ENCODE results near the gene RNF5.

GRCh38 chr6:32147401-32148132 is 30.6 kb upstream of the RNF5 start:
- TF ChIP-seq, protein P1, sequence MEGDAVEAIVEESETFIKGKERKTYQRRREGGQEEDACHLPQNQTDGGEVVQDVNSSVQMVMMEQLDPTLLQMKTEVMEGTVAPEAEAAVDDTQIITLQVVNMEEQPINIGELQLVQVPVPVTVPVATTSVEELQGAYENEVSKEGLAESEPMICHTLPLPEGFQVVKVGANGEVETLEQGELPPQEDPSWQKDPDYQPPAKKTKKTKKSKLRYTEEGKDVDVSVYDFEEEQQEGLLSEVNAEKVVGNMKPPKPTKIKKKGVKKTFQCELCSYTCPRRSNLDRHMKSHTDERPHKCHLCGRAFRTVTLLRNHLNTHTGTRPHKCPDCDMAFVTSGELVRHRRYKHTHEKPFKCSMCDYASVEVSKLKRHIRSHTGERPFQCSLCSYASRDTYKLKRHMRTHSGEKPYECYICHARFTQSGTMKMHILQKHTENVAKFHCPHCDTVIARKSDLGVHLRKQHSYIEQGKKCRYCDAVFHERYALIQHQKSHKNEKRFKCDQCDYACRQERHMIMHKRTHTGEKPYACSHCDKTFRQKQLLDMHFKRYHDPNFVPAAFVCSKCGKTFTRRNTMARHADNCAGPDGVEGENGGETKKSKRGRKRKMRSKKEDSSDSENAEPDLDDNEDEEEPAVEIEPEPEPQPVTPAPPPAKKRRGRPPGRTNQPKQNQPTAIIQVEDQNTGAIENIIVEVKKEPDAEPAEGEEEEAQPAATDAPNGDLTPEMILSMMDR (IDR thresholded peaks at IDR 0.05), result no peak
- TF ChIP-seq POLR2A (IDR thresholded peaks at IDR 0.05) (no peak), EP300 (IDR thresholded peaks at IDR 0.05) (no peak)
